GM23338 (cell line): Measurements from ENCODE around the gene SCARF1. TPM values are rescaled to one million over a fixed set of nuclear protein-coding genes. Genes with fewer than 3 reads are reported as not detected.

ENCODE experiments used
- ATAC-seq: fragments of 200-7000 bp; cut with Tn5 transposase; 3 replicates; pipeline ENCODE4 v1.9.1; 2020
- DNase-seq: peaks from one replicate; pipeline ENCODE4 v3.0.0-alpha.2; 2015; ENCODE audit warnings: low spot score
- H2AFZ ChIP-seq: fragments of 200-600 bp; sonication (generic); 2 replicates; pipeline ENCODE4 v1.8.0; 2016; ENCODE audit warnings: antibody characterized with exemption, mild to moderate bottlenecking, moderate library complexity
- H3F3A ChIP-seq: fragments of 200-600 bp; sonication (generic); replicated peaks from 2 replicates; pipeline ENCODE4 v1.8.0; 2017; ENCODE audit warnings: antibody characterized with exemption, mixed run types, low read depth
- H3K27ac ChIP-seq: fragments of 200-600 bp; sonication (generic); 2 replicates; pipeline ENCODE4 v1.6.1; 2016; ENCODE audit warnings: low read depth
- H3K27me3 ChIP-seq: fragments of 200-600 bp; sonication (generic); 2 replicates; pipeline ENCODE4 v1.8.0; 2016; ENCODE audit warnings: mild to moderate bottlenecking, mixed run types, moderate library complexity; ENCODE audit not compliant: insufficient read depth
- H3K36me3 ChIP-seq: fragments of 200-600 bp; sonication (generic); 2 replicates; pipeline ENCODE4 v1.8.0; 2016; ENCODE audit warnings: mild to moderate bottlenecking; ENCODE audit not compliant: insufficient read depth
- H3K4me1 ChIP-seq: fragments of 200-600 bp; sonication (generic); 2 replicates; pipeline ENCODE4 v1.8.0; 2016; ENCODE audit warnings: mild to moderate bottlenecking, moderate library complexity; ENCODE audit not compliant: insufficient read depth
- H3K4me2 ChIP-seq: fragments of 200-600 bp; sonication (generic); 2 replicates; pipeline ENCODE4 v1.7.1; 2017; ENCODE audit warnings: mixed run types
- H3K4me3 ChIP-seq: fragments of 200-600 bp; sonication (generic); 2 replicates; pipeline ENCODE4 v1.6.1; 2016; ENCODE audit warnings: mixed run types
- H3K79me2 ChIP-seq: fragments of 200-600 bp; sonication (generic); replicated peaks from 2 replicates; pipeline ENCODE4 v1.8.0; 2017; ENCODE audit warnings: mild to moderate bottlenecking; ENCODE audit not compliant: insufficient read depth
- H3K9me2 ChIP-seq: fragments of 200-600 bp; sonication (generic); 2 replicates; pipeline ENCODE4 v1.8.0; 2017; ENCODE audit not compliant: insufficient read depth
- H4K20me1 ChIP-seq: fragments of 200-600 bp; sonication (generic); replicated peaks from 2 replicates; pipeline ENCODE4 v1.8.0; 2017; ENCODE audit warnings: mild to moderate bottlenecking; ENCODE audit not compliant: insufficient read depth
- H3K27ac Mint-ChIP-seq: 2 replicates; pipeline ENCODE4 v1.8.0; 2020; ENCODE audit warnings: inconsistent platforms, mild to moderate bottlenecking, moderate library complexity, mixed read lengths
- H3K27me3 Mint-ChIP-seq: 3 replicates; pipeline ENCODE4 v1.8.0; 2022; ENCODE audit warnings: low read depth, mild to moderate bottlenecking, moderate library complexity, mixed read lengths, inconsistent platforms; ENCODE audit not compliant: insufficient read depth, poor library complexity
- H3K36me3 Mint-ChIP-seq: 3 replicates; pipeline ENCODE4 v1.8.0; 2021; ENCODE audit warnings: low read depth, mild to moderate bottlenecking, inconsistent platforms, moderate library complexity, mixed read lengths
- H3K4me1 Mint-ChIP-seq: 3 replicates; pipeline ENCODE4 v1.8.0; 2020; ENCODE audit warnings: mild to moderate bottlenecking, inconsistent platforms, mixed read lengths
- H3K4me3 Mint-ChIP-seq: 3 replicates; pipeline ENCODE4 v1.8.0; 2021; ENCODE audit warnings: moderate library complexity, mild to moderate bottlenecking, inconsistent platforms, mixed read lengths
- H3K9me3 Mint-ChIP-seq: 3 replicates; pipeline ENCODE4 v1.8.0; 2020; ENCODE audit warnings: moderate library complexity, mild to moderate bottlenecking, inconsistent platforms, mixed read lengths
- CREB1 ChIP-seq: fragments of 250-450 bp; sonication (Bioruptor Pico); IDR thresholded peaks from 2 replicates; pipeline ENCODE4 v1.5.0; 2020; ENCODE audit warnings: low read depth, mild to moderate bottlenecking, moderate library complexity
- CTCF ChIP-seq, 2 experiments: fragments of 200-600 bp in 1 of 2; sonication (generic) in 1 of 2; conservative IDR thresholded peaks; 2 replicates each; pipeline versions ENCODE4 v1.5.1 to v1.6.1; 2016 to 2017; ENCODE audit warnings: antibody characterized with exemption in 2 of 2, low read depth in 2 of 2, mild to moderate bottlenecking in 2 of 2, moderate library complexity in 1 of 2
- ETS1 ChIP-seq: IDR thresholded peaks from 2 replicates; pipeline ENCODE4 v1.6.1; 2016; ENCODE audit warnings: antibody characterized with exemption
- JUNB ChIP-seq: IDR thresholded peaks from one replicate; pipeline ENCODE4 v1.6.1; 2016; ENCODE audit warnings: antibody characterized with exemption; ENCODE audit not compliant: unreplicated experiment
- STAT1 ChIP-seq: IDR thresholded peaks from one replicate; pipeline ENCODE4 v1.6.1; 2016; ENCODE audit warnings: antibody characterized with exemption; ENCODE audit not compliant: unreplicated experiment
- ZNF462 ChIP-seq: fragments of 250-450 bp; sonication (Bioruptor Pico); IDR thresholded peaks from 2 replicates; pipeline ENCODE4 v1.5.0; 2020; ENCODE audit warnings: mild to moderate bottlenecking, moderate library complexity
- polyA plus RNA-seq: library from polyadenylated mRNA; unstranded; fragments of >200 nt; fragmentation: Nextera tagmentation; extraction: Ambion mirVana; gene quantifications from 2 replicates; pipeline ENCODE4 v1.2.1, GENCODE V29; 2016
- total RNA-seq: library from RNA; depleted of rRNA; stranded (reverse); fragments of >200 nt; shearing (Covaris generic); gene quantifications from 2 replicates; pipeline ENCODE4 v1.2.3, GENCODE V29; 2014

The SCARF1 gene
- total and polyA plus RNA-seq, 2 experiments from 2014 or later: 0.76 to 1.6 TPM

- TF ChIP-seq CTCF (conservative IDR thresholded peaks at IDR 0.05; ENCODE audit: low read depth in 2 of 2): peak in 1 of 2 experiments; percentile 30; a peak in 2 of 4 replicates
Observed at GRCh38 chr17:1636732-1637285, 8.7 kb downstream of the SCARF1 start (continued).

GRCh38 chr17:1635675-1636465 lies 9.7 kb downstream of the SCARF1 start:
- no peak overlapping the region for H3K27ac Mint-ChIP-seq

More at GRCh38 chr17:1635675-1636465, 9.7 kb downstream of the SCARF1 start:
- H3K36me3 ChIP-seq: no peaks in the 10 kb centered on the region
- Mint-ChIP-seq H3K4me1 (peaks cover 15% of the 10 kb centered on the region), H3K4me3 (no peak overlapping the region; the same call in 2 of the 3 replicates), H3K9me3 (no peaks in the 10 kb centered on the region; the same call in 2 of the 3 replicates), H3K36me3 (peaks cover 2% of the 10 kb centered on the region; the same call in 1 of the 3 replicates), H3K27me3 (peaks cover 5% of the 10 kb centered on the region)
- DNase-seq (no peak), ATAC-seq (no peak)
- peaks cover 3% of the 10 kb centered on the region; the same call in 1 of the 2 replicates for H3K4me1 ChIP-seq
- no peak overlapping the region for H3K27ac ChIP-seq
- no peak overlapping the region for H2AFZ ChIP-seq
- no peak overlapping the region for H3K4me2 ChIP-seq
- no peaks in the 10 kb centered on the region for H3K79me2 ChIP-seq
- no peak overlapping the region for H3K4me3 ChIP-seq
- H3K27me3 ChIP-seq: no peaks in the 10 kb centered on the region
- H3K9me2 ChIP-seq: no peaks in the 10 kb centered on the region
- no peaks in the 10 kb centered on the region for H4K20me1 ChIP-seq
- no peak for TF ChIP-seq JUNB
- TF ChIP-seq STAT1: no peak
- TF ChIP-seq ZNF462 (CRISPR knock-in tag): no peak
- no peak for TF ChIP-seq CREB1 (CRISPR knock-in tag)
- no peak for TF ChIP-seq ETS1
- no peak for TF ChIP-seq CTCF (conservative IDR thresholded peaks at IDR 0.05; ENCODE audit: low read depth in 2 of 2)
- H3F3A ChIP-seq: 0 out of 2 replicates have a peak, but pooled peaks cover 3% of the 10 kb centered on the region
